Measurements from ENCODE around the gene CAMK1D. TPM values are rescaled to one million over a fixed set of nuclear protein-coding genes. Genes with fewer than 3 reads are reported as not detected.
A peak's percentile ranks its signal among the peaks of the same experiment; 100 is the strongest.

The CAMK1D gene
- total and polyA plus RNA-seq, 2 experiments from 2014 or later, result 3.5 to 6.0 TPM

DNA sequence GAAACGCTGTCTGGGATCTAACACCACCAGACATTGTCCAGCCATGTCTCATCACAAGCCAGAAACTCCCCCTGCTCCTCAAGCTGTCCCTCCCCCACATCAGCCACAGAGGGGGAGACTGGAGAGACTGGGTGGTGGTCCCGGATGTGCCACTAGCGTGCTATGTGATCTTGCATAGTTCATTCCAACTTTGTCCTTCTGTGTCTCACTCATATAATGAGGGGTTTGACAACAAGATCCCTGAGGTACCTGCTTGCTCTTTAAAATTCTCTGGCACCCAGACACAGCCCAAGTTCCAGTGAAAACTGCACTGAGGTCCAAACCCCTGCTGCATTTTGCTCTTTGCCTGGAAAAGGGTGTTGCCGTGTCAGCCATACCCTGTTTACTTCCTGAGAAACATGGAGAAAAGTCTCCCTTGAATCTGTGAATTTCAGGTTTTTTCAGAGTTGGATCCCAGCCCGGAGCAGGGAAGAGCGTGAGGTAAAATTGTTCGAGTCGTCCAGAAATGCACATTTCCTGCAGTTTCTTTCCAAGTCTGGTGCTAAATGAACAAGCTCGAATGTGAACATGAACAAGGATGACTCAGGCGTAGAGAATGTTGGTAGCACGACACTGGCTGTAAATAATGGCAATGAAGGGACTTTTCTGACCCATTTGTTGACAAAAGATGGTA, 495.6 kb downstream of the CAMK1D start:
- H3K4me1 ChIP-seq (ENCODE audit: insufficient read depth), result peaks cover 18% of the 10 kb centered on the region
- peak; percentile 82 for DNase-seq (ENCODE audit: low spot score)
- no peak overlapping the region for H3K4me3 ChIP-seq
- TF ChIP-seq EZH2phosphoT487 (IDR thresholded peaks at IDR 0.05; ENCODE audit: low read depth, severe bottlenecking, unreplicated experiment) (no peak), EZH2 (IDR thresholded peaks at IDR 0.05; ENCODE audit: borderline replicate concordance) (no peak)
- TF ChIP-seq, protein P1, sequence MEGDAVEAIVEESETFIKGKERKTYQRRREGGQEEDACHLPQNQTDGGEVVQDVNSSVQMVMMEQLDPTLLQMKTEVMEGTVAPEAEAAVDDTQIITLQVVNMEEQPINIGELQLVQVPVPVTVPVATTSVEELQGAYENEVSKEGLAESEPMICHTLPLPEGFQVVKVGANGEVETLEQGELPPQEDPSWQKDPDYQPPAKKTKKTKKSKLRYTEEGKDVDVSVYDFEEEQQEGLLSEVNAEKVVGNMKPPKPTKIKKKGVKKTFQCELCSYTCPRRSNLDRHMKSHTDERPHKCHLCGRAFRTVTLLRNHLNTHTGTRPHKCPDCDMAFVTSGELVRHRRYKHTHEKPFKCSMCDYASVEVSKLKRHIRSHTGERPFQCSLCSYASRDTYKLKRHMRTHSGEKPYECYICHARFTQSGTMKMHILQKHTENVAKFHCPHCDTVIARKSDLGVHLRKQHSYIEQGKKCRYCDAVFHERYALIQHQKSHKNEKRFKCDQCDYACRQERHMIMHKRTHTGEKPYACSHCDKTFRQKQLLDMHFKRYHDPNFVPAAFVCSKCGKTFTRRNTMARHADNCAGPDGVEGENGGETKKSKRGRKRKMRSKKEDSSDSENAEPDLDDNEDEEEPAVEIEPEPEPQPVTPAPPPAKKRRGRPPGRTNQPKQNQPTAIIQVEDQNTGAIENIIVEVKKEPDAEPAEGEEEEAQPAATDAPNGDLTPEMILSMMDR (IDR thresholded peaks at IDR 0.05; ENCODE audit: poor library complexity), result no peak
- H3K27me3 ChIP-seq, result no peaks in the 10 kb centered on the region
- H3K27ac ChIP-seq, result peak overlapping the region; percentile 87
- H4K20me1 ChIP-seq (ENCODE audit: insufficient read depth, poor library complexity, severe bottlenecking), result no peaks in the 10 kb centered on the region
- 29% methylated on average over 11 of the region's 11 CpGs for WGBS (ENCODE audit: low lambda C conversion rate, missing lambda C conversion rate)
- no peaks in the 10 kb centered on the region for H3K9me3 ChIP-seq (ENCODE audit: low read depth)
- peak overlapping the region; percentile 39 for H2AFZ ChIP-seq
- no peaks in the 10 kb centered on the region for H3K36me3 ChIP-seq (replicated peaks; ENCODE audit: insufficient read depth, low read depth)
- no peaks in the 10 kb centered on the region for H3K9me2 ChIP-seq (replicated peaks; ENCODE audit: insufficient read depth)
- peak overlapping the region; percentile 62 for H3K4me2 ChIP-seq
- H3K79me2 ChIP-seq, result no peaks in the 10 kb centered on the region

DNA sequence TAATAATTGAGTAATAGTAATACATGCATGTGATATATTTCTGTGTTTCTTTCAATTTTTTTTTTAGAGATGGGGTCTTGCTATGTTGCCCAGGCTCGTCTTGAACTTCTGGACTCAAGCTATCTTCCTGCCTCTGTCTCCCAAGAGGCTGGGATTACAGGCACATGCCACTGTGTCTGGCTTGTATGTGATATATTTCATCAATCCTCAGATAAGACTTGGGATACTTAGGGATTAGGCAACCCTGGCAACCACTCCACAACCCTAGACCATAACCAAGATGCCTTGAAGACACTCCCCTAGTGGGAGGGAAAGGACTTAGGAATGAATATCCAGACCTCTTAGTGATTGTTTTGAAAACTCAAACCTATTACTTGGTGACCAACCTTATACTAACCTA, 497.4 kb downstream of the CAMK1D start:
- TF ChIP-seq, protein P1 (IDR thresholded peaks at IDR 0.05; ENCODE audit: poor library complexity), result no peak
- no peak for TF ChIP-seq EZH2phosphoT487 (IDR thresholded peaks at IDR 0.05; ENCODE audit: low read depth, severe bottlenecking, unreplicated experiment)
- no peak for TF ChIP-seq EZH2 (IDR thresholded peaks at IDR 0.05; ENCODE audit: borderline replicate concordance)
- no peaks in the 10 kb centered on the region for H4K20me1 ChIP-seq (ENCODE audit: insufficient read depth, poor library complexity, severe bottlenecking)
- no peaks in the 10 kb centered on the region for H3K9me2 ChIP-seq (replicated peaks; ENCODE audit: insufficient read depth)
- no peaks in the 10 kb centered on the region for H3K9me3 ChIP-seq (ENCODE audit: low read depth)
- H3K27ac ChIP-seq, result no peak overlapping the region
- 0% methylated on average over 1 of the region's 1 CpG for WGBS (ENCODE audit: low lambda C conversion rate, missing lambda C conversion rate)
- H3K27me3 ChIP-seq, result no peaks in the 10 kb centered on the region
- peaks cover 16% of the 10 kb centered on the region for H3K4me1 ChIP-seq (ENCODE audit: insufficient read depth)
- no peak overlapping the region for H2AFZ ChIP-seq
- H3K36me3 ChIP-seq (replicated peaks; ENCODE audit: insufficient read depth, low read depth), result no peaks in the 10 kb centered on the region
- H3K79me2 ChIP-seq, result no peaks in the 10 kb centered on the region
- no peak overlapping the region for H3K4me3 ChIP-seq
- DNase-seq (ENCODE audit: low spot score), result no peak
- H3K4me2 ChIP-seq, result no peak overlapping the region

DNA sequence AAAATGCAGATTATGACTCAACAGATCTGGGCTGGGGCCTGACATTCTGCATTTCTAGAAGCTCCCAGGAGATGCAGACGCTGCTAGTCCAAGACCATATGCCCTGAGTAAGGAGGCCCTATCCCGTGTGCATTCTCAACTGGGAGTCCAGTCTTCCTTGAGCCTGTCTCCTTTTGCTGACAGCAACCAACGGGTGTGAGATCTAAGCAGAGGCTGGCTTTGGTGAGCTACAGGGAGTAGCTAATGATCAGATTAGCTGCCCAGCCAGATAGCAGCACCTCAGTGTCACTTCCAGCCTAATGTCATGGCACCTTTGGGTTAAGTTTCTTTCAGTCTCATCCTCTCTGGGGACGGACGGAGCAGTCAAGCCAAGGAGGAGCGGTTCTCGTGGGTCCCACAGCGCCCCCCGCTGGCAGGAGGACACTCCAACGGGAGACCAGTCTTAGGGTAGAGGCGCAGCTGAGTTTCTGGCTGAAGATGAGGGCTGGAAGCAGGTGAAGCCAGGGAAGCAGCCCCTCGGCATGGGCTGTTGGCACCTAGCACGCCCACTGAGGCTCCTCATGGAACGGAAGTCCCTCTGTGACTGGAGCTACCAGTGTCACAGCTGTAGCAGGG, 498.1 kb downstream of the CAMK1D start:
- Histone ChIP-seq H3K9me3 (ENCODE audit: low read depth) (no peaks in the 10 kb centered on the region), H3K4me2 (no peak overlapping the region), H3K4me1 (ENCODE audit: insufficient read depth) (peaks cover 16% of the 10 kb centered on the region), H3K79me2 (no peaks in the 10 kb centered on the region), H3K4me3 (no peak overlapping the region), H3K9me2 (replicated peaks; ENCODE audit: insufficient read depth) (no peaks in the 10 kb centered on the region), H3K27ac (no peak overlapping the region), H3K27me3 (no peaks in the 10 kb centered on the region), H2AFZ (no peak overlapping the region), H3K36me3 (replicated peaks; ENCODE audit: insufficient read depth, low read depth) (no peaks in the 10 kb centered on the region), H4K20me1 (ENCODE audit: insufficient read depth, poor library complexity, severe bottlenecking) (no peaks in the 10 kb centered on the region)
- no peak for TF ChIP-seq EZH2phosphoT487 (IDR thresholded peaks at IDR 0.05; ENCODE audit: low read depth, severe bottlenecking, unreplicated experiment)
- TF ChIP-seq, protein P1 (IDR thresholded peaks at IDR 0.05; ENCODE audit: poor library complexity), result peak; percentile 31
- 68% methylated on average over 14 of the region's 14 CpGs for WGBS (ENCODE audit: low lambda C conversion rate, missing lambda C conversion rate)
- no peak for DNase-seq (ENCODE audit: low spot score)

All from hepatocyte (in vitro differentiated cells).